MM.1S (cell line): ENCODE data around the gene CHMP2B.
A peak's percentile ranks its signal among the peaks of the same experiment; 100 is the strongest.

Experiments
- CTCF ChIP-seq: fragments of 300-600 bp; sonication (generic); IDR thresholded peaks from 2 replicates; pipeline ENCODE4 v1.5.1; 2016; ENCODE audit warnings: antibody characterized with exemption, low read length, mixed read lengths
- EZH2 ChIP-seq: fragments of 300-600 bp; sonication (generic); optimal IDR thresholded peaks from 2 replicates; pipeline ENCODE3; 2017; ENCODE audit warnings: low read depth, mild to moderate bottlenecking, antibody characterized with exemption, low read length, mixed read lengths
- EZH2phosphoT487 ChIP-seq: fragments of 300-600 bp; sonication (generic); IDR thresholded peaks from 2 replicates; pipeline ENCODE4 v1.6.1; 2018; ENCODE audit warnings: antibody characterized with exemption, low read length

DNA sequence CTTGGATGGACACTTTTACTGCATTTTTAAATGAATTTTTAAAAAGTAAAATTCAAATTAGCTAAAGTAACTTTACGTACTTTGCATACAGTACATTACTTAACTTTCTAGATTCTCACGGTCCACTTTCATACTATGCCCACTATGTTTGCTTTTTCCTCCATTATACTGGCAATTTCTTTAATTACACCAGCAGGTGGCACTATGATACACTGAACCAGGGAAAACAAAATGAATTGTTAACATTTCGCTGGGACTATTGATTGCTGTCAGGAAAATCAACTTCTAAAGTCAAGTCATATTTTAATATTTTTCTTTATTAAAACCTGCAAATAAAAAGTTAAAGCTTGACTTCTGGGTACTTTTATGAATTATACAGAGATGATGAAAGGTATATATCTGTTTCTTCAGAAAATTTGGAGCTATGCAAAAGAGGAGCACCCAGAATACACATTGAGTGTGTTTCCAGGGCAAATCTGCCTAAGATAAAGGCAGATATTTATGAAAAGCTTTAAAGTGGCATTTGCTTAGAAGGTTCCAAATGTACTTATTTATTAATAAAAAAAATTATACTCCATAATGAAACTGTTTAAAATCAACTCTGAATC lies 71.1 kb downstream of the CHMP2B start:
- TF ChIP-seq EZH2, result no peak
- TF ChIP-seq CTCF, result peak; percentile 66
- TF ChIP-seq EZH2phosphoT487, result no peak
